ENCODE measurements around the gene ITGB3. TPM values are rescaled to one million over a fixed set of nuclear protein-coding genes. Genes with fewer than 3 reads are reported as not detected.
A peak's percentile ranks its signal among the peaks of the same experiment; 100 is the strongest.

ITGB3 gene
- total RNA-seq, 2 experiments from 2014 or later = not detected

- DNase-seq = no peak
- intact Hi-C loops (cut with micrococcal nuclease) = no loop called here
- CTCF ChIA-PET = interaction anchor here (1.0 kb wide), 1 partner anchor 76 kb away, joined by 3 read pairs; no protein-coding TSS in a partner anchor
- Mint-ChIP-seq H3K27ac (no peak overlapping the region), H3K4me3 (no peak overlapping the region), H3K4me1 (ENCODE audit: low read depth) (no peaks in the 10 kb centered on the region), H3K9me3 (no peaks in the 10 kb centered on the region), H3K36me3 (ENCODE audit: low read depth) (no peaks in the 10 kb centered on the region), H3K27me3 (ENCODE audit: low read depth) (no peaks in the 10 kb centered on the region)
Observed at GRCh38 chr17:47239619-47239966, 14.0 kb upstream of the ITGB3 start.

- intact Hi-C loops (cut with micrococcal nuclease) = no loop called here
- H3K27ac Mint-ChIP-seq = no peak overlapping the region
- H3K36me3 Mint-ChIP-seq (ENCODE audit: low read depth) = no peaks in the 10 kb centered on the region
- H3K9me3 Mint-ChIP-seq = no peaks in the 10 kb centered on the region
- CTCF ChIA-PET = interaction anchor here (1.0 kb wide), 1 partner anchor 75 kb away, joined by 3 read pairs; no protein-coding TSS in a partner anchor
- no peaks in the 10 kb centered on the region for H3K4me1 Mint-ChIP-seq (ENCODE audit: low read depth)
- DNase-seq = no peak
- H3K4me3 Mint-ChIP-seq = no peak overlapping the region
- no peaks in the 10 kb centered on the region for H3K27me3 Mint-ChIP-seq (ENCODE audit: low read depth)
Observed at GRCh38 chr17:47239967-47240651, 13.5 kb upstream of the ITGB3 start.

DNA sequence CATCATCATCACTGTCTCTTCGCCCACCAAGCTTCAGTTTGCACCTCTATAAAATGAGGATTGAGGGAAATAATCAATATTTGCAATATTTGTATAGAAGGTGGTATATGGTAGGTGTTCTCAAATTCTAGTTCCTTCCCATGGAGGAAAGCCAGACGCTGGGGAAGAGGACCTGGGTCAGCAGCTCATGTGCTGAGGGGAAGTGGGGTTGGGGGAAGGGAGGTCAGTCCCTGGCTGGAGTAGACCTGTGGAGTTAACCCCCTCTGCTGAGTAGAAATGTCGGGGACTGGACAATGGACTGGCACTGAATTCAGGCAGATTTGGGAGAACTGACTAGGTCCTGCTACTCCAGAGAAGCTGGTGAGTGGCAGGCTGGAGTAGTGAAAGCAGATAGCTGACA is 12.8 kb upstream of the ITGB3 start:
- intact Hi-C loops (cut with micrococcal nuclease) = no loop called here
- Mint-ChIP-seq H3K9me3 (no peaks in the 10 kb centered on the region), H3K27ac (no peak overlapping the region), H3K36me3 (ENCODE audit: low read depth) (no peaks in the 10 kb centered on the region), H3K27me3 (ENCODE audit: low read depth) (no peaks in the 10 kb centered on the region), H3K4me1 (ENCODE audit: low read depth) (no peaks in the 10 kb centered on the region), H3K4me3 (no peak overlapping the region)
- no peak for DNase-seq
- CTCF ChIA-PET = interaction anchor here (1.0 kb wide), 2 partner anchors 75 kb away, joined by 3 read pairs; no protein-coding TSS in a partner anchor

GRCh38 chr17:47242648-47243047 is 11.0 kb upstream of the ITGB3 start:
- Mint-ChIP-seq H3K27me3 (ENCODE audit: low read depth) (no peaks in the 10 kb centered on the region), H3K4me1 (ENCODE audit: low read depth) (no peaks in the 10 kb centered on the region), H3K36me3 (ENCODE audit: low read depth) (no peaks in the 10 kb centered on the region), H3K4me3 (no peak overlapping the region), H3K9me3 (no peaks in the 10 kb centered on the region), H3K27ac (no peak overlapping the region)
- CTCF ChIA-PET = interaction anchor here (1.7 kb wide), 1 partner anchor 13 kb away, joined by 5 read pairs; no protein-coding TSS in a partner anchor
- DNase-seq = no peak
- intact Hi-C loops (cut with micrococcal nuclease) = no loop called here

- CTCF ChIA-PET = interaction anchor here (0.7 to 1.7 kb wide), 2 partner anchors 15 to 46 kb away, joined by 3 to 5 read pairs; no protein-coding TSS in a partner anchor
- Mint-ChIP-seq H3K27me3 (ENCODE audit: low read depth) (no peaks in the 10 kb centered on the region), H3K4me3 (no peak overlapping the region), H3K4me1 (ENCODE audit: low read depth) (no peaks in the 10 kb centered on the region), H3K9me3 (no peaks in the 10 kb centered on the region), H3K36me3 (ENCODE audit: low read depth) (no peaks in the 10 kb centered on the region), H3K27ac (no peak overlapping the region)
- intact Hi-C loops (cut with micrococcal nuclease) = no loop called here
- no peak for DNase-seq
Observed at GRCh38 chr17:47243737-47244598, 9.7 kb upstream of the ITGB3 start.

GRCh38 chr17:47244697-47245096 is 8.9 kb upstream of the ITGB3 start:
- Mint-ChIP-seq H3K27me3 (ENCODE audit: low read depth) (no peaks in the 10 kb centered on the region), H3K36me3 (ENCODE audit: low read depth) (no peaks in the 10 kb centered on the region), H3K27ac (no peak overlapping the region), H3K4me1 (ENCODE audit: low read depth) (no peaks in the 10 kb centered on the region), H3K4me3 (no peak overlapping the region), H3K9me3 (no peaks in the 10 kb centered on the region)
- CTCF ChIA-PET = no interaction called here
- DNase-seq = no peak
- intact Hi-C loops (cut with micrococcal nuclease) = no loop called here

DNA sequence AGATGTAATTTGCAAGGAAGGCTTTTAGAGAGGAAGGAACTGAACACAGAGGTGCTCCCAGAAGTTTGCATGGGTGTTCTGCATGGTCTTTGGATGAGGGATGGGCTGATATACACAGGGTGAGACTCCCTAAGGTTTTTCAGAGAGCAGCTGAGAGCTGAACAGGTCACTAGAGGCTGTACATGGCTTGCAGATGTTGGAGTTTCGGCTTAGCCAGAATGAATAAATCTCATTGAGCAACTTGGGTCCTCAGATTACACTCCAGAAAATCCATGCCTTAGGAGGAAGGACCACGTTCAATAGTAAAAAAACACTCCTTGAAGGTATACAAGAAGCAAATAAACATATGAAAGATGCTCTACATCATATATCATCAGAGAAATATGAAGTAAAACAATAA is 7.5 kb upstream of the ITGB3 start:
- intact Hi-C loops (cut with micrococcal nuclease) = no loop called here
- Mint-ChIP-seq H3K4me3 (no peak overlapping the region), H3K4me1 (ENCODE audit: low read depth) (no peaks in the 10 kb centered on the region), H3K36me3 (ENCODE audit: low read depth) (no peaks in the 10 kb centered on the region), H3K27ac (no peak overlapping the region), H3K9me3 (no peaks in the 10 kb centered on the region), H3K27me3 (ENCODE audit: low read depth) (no peaks in the 10 kb centered on the region)
- CTCF ChIA-PET = no interaction called here
- DNase-seq = no peak

- Mint-ChIP-seq H3K36me3 (ENCODE audit: low read depth) (no peaks in the 10 kb centered on the region), H3K4me1 (ENCODE audit: low read depth) (peaks cover 7% of the 10 kb centered on the region), H3K4me3 (no peak overlapping the region), H3K9me3 (no peaks in the 10 kb centered on the region), H3K27me3 (ENCODE audit: low read depth) (peaks cover 18% of the 10 kb centered on the region), H3K27ac (no peak overlapping the region)
- CTCF ChIA-PET = interaction anchor here (0.8 kb wide), 1 partner anchor 45 kb away, joined by 3 read pairs; no protein-coding TSS in a partner anchor
- no peak for DNase-seq
- intact Hi-C loops (cut with micrococcal nuclease) = no loop called here
Observed at GRCh38 chr17:47250855-47251254, 2.8 kb upstream of the ITGB3 start.

DNA sequence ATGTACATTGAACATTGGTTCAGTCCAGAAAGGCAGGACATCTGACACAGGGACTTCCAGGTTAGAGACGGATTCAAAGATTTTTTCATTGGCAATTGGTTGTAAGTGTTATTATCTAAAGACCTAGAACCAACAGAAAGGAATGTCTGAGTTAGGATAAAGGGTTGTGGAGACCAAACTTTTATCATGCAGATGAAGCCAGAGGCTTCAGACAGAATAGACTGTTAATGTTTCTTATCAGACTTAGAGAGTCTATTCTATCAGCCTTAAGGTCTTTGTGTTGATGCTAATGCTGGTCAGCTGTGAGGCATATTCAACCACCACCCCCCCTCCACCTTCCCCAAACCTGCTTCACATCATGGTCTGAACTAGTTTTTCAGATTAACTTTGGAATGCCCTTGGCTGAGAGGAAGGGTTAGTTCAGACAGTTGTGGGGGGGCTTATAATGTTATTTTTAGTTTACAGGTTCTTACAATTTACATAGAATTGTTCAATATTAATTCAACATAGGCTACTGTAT is 2.1 kb upstream of the ITGB3 start:
- no peaks in the 10 kb centered on the region for H3K9me3 Mint-ChIP-seq
- H3K36me3 Mint-ChIP-seq (ENCODE audit: low read depth) = no peaks in the 10 kb centered on the region
- no peak overlapping the region for H3K4me3 Mint-ChIP-seq
- no peak for DNase-seq
- CTCF ChIA-PET = interaction anchor here (0.5 to 0.8 kb wide), 2 partner anchors 45 to 823 kb away, joined by 3 read pairs; no protein-coding TSS in a partner anchor
- H3K27me3 Mint-ChIP-seq (ENCODE audit: low read depth) = peaks cover 25% of the 10 kb centered on the region
- intact Hi-C loops (cut with micrococcal nuclease) = no loop called here
- H3K4me1 Mint-ChIP-seq (ENCODE audit: low read depth) = peaks cover 7% of the 10 kb centered on the region
- no peak overlapping the region for H3K27ac Mint-ChIP-seq

- no peaks in the 10 kb centered on the region for H3K36me3 Mint-ChIP-seq (ENCODE audit: low read depth)
- H3K9me3 Mint-ChIP-seq = no peaks in the 10 kb centered on the region
- CTCF ChIA-PET = interaction anchor here (0.5 to 0.7 kb wide), 2 partner anchors 381 to 823 kb away, joined by 3 read pairs; no protein-coding TSS in a partner anchor
- no peak overlapping the region for H3K27ac Mint-ChIP-seq
- intact Hi-C loops (cut with micrococcal nuclease) = no loop called here
- peaks cover 7% of the 10 kb centered on the region for H3K4me1 Mint-ChIP-seq (ENCODE audit: low read depth)
- peaks cover 31% of the 10 kb centered on the region for H3K27me3 Mint-ChIP-seq (ENCODE audit: low read depth)
- no peak overlapping the region for H3K4me3 Mint-ChIP-seq
- no peak for DNase-seq
Observed at GRCh38 chr17:47252209-47252608, 1.4 kb upstream of the ITGB3 start.

DNA sequence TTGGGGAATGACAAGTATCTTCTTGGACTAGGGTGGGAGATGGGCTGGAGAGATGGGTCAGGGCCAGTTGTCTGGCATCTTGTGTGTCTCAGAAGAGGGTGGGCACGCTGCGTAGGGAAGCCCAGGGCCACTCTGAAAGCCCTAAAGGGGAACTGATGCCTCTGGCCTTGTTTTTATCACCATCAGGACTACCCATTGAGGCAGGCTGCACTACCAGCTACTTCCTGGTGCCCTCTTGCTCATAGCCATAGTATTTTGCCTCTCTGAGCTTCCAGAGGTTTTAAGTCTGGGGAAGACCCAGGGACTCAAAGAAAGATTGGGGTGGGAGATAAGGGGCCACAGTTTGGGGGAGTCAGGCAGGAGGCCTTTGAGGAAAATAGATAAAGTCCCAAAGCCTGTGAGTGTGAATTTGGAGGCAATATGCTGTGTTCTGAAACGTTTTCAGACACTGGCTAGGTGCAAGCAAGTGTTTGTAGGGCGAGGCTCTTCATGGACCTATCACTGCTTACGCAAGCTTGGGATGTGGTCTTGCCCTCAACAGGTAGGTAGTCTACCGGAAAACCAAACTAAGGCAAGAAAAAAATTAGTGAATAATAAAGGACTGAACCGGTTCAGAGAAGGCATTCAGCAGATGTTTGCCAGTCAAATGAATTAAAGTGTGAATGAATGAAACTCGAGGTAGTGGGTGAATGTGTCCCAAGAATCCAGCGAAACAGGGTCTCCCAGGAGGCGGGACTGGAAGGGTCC is 688 bp upstream of the ITGB3 start:
- H3K4me3 Mint-ChIP-seq = peak overlapping the region; percentile 38
- H3K9me3 Mint-ChIP-seq = no peaks in the 10 kb centered on the region
- intact Hi-C loops (cut with micrococcal nuclease) = no loop called here
- no peak for DNase-seq
- CTCF ChIA-PET = no interaction called here
- H3K27me3 Mint-ChIP-seq (ENCODE audit: low read depth) = peaks cover 37% of the 10 kb centered on the region
- H3K27ac Mint-ChIP-seq = no peak overlapping the region
- H3K36me3 Mint-ChIP-seq (ENCODE audit: low read depth) = no peaks in the 10 kb centered on the region
- H3K4me1 Mint-ChIP-seq (ENCODE audit: low read depth) = peaks cover 7% of the 10 kb centered on the region

DNA sequence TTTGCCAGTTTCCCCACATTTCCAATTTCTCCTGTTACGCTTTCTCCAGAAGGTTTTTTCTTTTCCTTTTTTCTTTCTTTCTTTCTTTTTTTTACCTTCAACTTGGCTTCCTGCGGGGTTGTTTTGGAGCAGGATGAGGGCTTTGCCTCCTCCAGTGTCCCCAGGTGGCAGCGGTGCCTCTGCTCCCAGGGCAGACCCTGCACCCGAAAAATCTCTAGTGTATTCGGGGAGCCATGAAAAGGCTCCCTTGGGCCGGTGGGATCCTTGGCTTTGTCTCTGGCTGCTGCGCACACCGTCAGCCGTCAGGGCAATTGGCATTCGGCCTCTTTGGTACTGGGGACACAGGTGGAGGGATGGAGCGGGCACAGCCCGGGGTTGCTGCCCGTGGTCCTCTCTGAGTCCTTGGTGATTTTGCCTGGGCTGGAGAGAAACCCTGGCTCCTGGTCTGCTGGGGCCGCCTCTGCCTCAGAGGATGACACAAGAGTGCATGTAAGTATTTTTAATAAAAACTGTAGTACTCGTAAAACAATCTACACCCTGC is 846 bp downstream of the ITGB3 start:
- no peaks in the 10 kb centered on the region for H3K9me3 Mint-ChIP-seq
- no peaks in the 10 kb centered on the region for H3K36me3 Mint-ChIP-seq (ENCODE audit: low read depth)
- H3K27me3 Mint-ChIP-seq (ENCODE audit: low read depth) = peaks cover 46% of the 10 kb centered on the region
- DNase-seq = no peak
- CTCF ChIA-PET = no interaction called here
- no peak overlapping the region for H3K27ac Mint-ChIP-seq
- H3K4me1 Mint-ChIP-seq (ENCODE audit: low read depth) = peaks cover 11% of the 10 kb centered on the region
- intact Hi-C loops (cut with micrococcal nuclease) = no loop called here
- peak overlapping the region; percentile 80 for H3K4me3 Mint-ChIP-seq

All from activated naive CD4-positive, alpha-beta T cell treated with anti-CD3 and anti-CD28 coated beads for 36 hours (primary cell).